HepG2 (cell line): ENCODE results near the gene TMUB1. TPM values are rescaled to one million over a fixed set of nuclear protein-coding genes. Genes with fewer than 3 reads are reported as not detected.

Source experiments
- ATAC-seq: fragments of 200-7000 bp; cut with Tn5 transposase; 3 replicates; pipeline ENCODE4 v1.9.1; 2020; ENCODE audit warnings: mild to moderate bottlenecking, moderate library complexity
- BruUV-seq: library from RNA; stranded (reverse); fragments of 400-500 nt; replicated peaks from 2 replicates; lab custom pipeline; 2021; lab: Mats Ljungman, UMichigan
- CTCF ChIA-PET: fragments of 300-600 bp; formaldehyde crosslinking; extraction: SDS; loops from one replicate; lab custom pipeline; 2021; ENCODE audit warnings: low total read pairs, inconsistent platforms, low intra/inter-chr PET ratio; lab: Yijun Ruan, JAX
- POLR2A ChIA-PET: fragments of 350-600 bp; sonication (Branson Sonifier 250); formaldehyde crosslinking; loops from one replicate; lab custom pipeline; 2020; ENCODE audit warnings: antibody characterized with exemption, inconsistent platforms; lab: Yijun Ruan, JAX
- DNase-seq: peaks from one replicate; pipeline ENCODE4 v3.0.0-alpha.2; 2015; ENCODE audit warnings: low spot score
- FAIRE-seq: peaks from 3 replicates; lab custom pipeline; 2011; peaks lifted over from hg19 to GRCh38; lab: Jason Lieb, UNC
- H2AFZ ChIP-seq: one replicate; pipeline ENCODE4 v1.6.1; 2011; ENCODE audit warnings: low read length, inconsistent platforms
- H3K27ac ChIP-seq: fragments of 300-600 bp; 3 replicates; pipeline ENCODE4 v1.8.0; 2011; ENCODE audit warnings: mixed run types, mild to moderate bottlenecking, mixed read lengths, low read length, inconsistent platforms; ENCODE audit not compliant: insufficient read depth; ENCODE audit errors: extremely low read length
- H3K27me3 ChIP-seq, 2 experiments: fragments of 200-600 bp in 1 of 2; 2 replicates in 1 of 2; 3 replicates in 1 of 2; pipeline versions ENCODE4 v1.6.0 to v1.8.0; 2011; ENCODE audit warnings: low read length in 2 of 2, mild to moderate bottlenecking in 2 of 2, moderate library complexity in 2 of 2, inconsistent platforms in 1 of 2; ENCODE audit not compliant: insufficient read depth in 2 of 2, control insufficient read depth in 1 of 2
- H3K36me3 ChIP-seq, 2 experiments: fragments of 200-600 bp in 1 of 2; replicated peaks in 1 of 2; 2 replicates in 1 of 2; 3 replicates in 1 of 2; pipeline versions ENCODE4 v1.5.1 to v1.8.0; 2011; ENCODE audit warnings: low read length in 2 of 2, inconsistent platforms in 1 of 2; ENCODE audit not compliant: insufficient read depth in 2 of 2, control insufficient read depth in 1 of 2
- H3K4me1 ChIP-seq: 2 replicates; pipeline ENCODE4 v1.5.1; 2012; ENCODE audit warnings: low read length, inconsistent platforms; ENCODE audit not compliant: insufficient read depth
- H3K4me2 ChIP-seq: 2 replicates; pipeline ENCODE4 v1.6.0; 2011; ENCODE audit warnings: low read depth, low read length, inconsistent platforms
- H3K4me3 ChIP-seq, 3 experiments: fragments of 200-600 bp in 1 of 3; sonication (generic), shearing (Covaris generic) in 1 of 3; replicated peaks in 1 of 3; 2 replicates each; pipeline ENCODE4 v1.5.1; 2011 to 2016; ENCODE audit warnings: low read length in 3 of 3, inconsistent platforms in 2 of 3, low read depth in 2 of 3, mild to moderate bottlenecking in 2 of 3, control low read depth in 1 of 3, mixed read lengths in 1 of 3; ENCODE audit not compliant: insufficient read depth in 1 of 3
- H3K79me2 ChIP-seq: one replicate; pipeline ENCODE4 v1.6.1; 2011; ENCODE audit warnings: low read length, inconsistent platforms; ENCODE audit not compliant: insufficient read depth
- H3K9ac ChIP-seq: 2 replicates; pipeline ENCODE4 v1.6.0; 2011; ENCODE audit warnings: mild to moderate bottlenecking, low read depth, low read length, inconsistent platforms; ENCODE audit not compliant: insufficient read depth
- H3K9me3 ChIP-seq: 2 replicates; pipeline ENCODE4 v1.5.1; 2012; ENCODE audit warnings: mild to moderate bottlenecking, low read length
- H4K20me1 ChIP-seq: 2 replicates; pipeline ENCODE4 v1.6.0; 2011; ENCODE audit warnings: inconsistent platforms, mild to moderate bottlenecking, low read length, moderate library complexity; ENCODE audit not compliant: insufficient read depth
- AGO2 ChIP-seq: fragments of 200-400 bp; formaldehyde crosslinking; optimal IDR thresholded peaks from 2 replicates; pipeline ENCODE3; 2017; ENCODE audit warnings: mild to moderate bottlenecking, low read depth, low read length, moderate library complexity
- AHR ChIP-seq: IDR thresholded peaks from 2 replicates; pipeline ENCODE4 v1.6.1; 2018; ENCODE audit warnings: missing genetic modification reagents, missing compliant biosample characterization
- THAP7 ChIP-seq: sonication (generic); formaldehyde crosslinking; IDR thresholded peaks from 2 replicates; pipeline ENCODE4 v1.8.1; 2023; ENCODE audit warnings: mild to moderate bottlenecking, missing genetic modification reagents
- YY1 ChIP-seq: IDR thresholded peaks from 2 replicates; pipeline ENCODE4 v1.6.1; 2011; ENCODE audit warnings: low read length, low read depth, moderate library complexity, mild to moderate bottlenecking; ENCODE audit not compliant: insufficient read depth, insufficient replicate concordance
- ZBTB21 ChIP-seq: sonication (generic); formaldehyde crosslinking; IDR thresholded peaks from 2 replicates; pipeline ENCODE4 v1.4.0; 2020; ENCODE audit warnings: missing genetic modification reagents
- WGBS: methylation state at CpG from one replicate; pipeline ENCODE4 v1.1.6; 2017; ENCODE audit warnings: low lambda C conversion rate; 5-methylcytosine and 5-hydroxymethylcytosine counted together
- in situ Hi-C: cut with HindIII; loops from 2 replicates; pipeline ENCODE4 v1.10.0; 2017; ENCODE audit warnings: low pct_unique_long_range_greater_than_20kb; ENCODE audit not compliant: extremely low pct_ligation_motif_present
- intact Hi-C: fragments of 100-400 bp; cut with micrococcal nuclease; formaldehyde crosslinking; loops from one replicate; pipeline ENCODE4 v1.10.0; 2022; ENCODE audit not compliant: unreplicated experiment
- polyA plus RNA-seq, 8 experiments: library from polyadenylated mRNA; depleted of rRNA in 3 of 8; stranded (reverse) in 7 of 8; unstranded in 1 of 8; fragments of >200 nt; fragmentation: Illumina TruSeq in 4 of 8; extraction: Trizol in 4 of 8; gene quantifications; 2 replicates each; pipeline versions ENCODE4 v1.2.1 to v1.2.3, GENCODE V29; 2011 to 2016; ENCODE audit warnings: low read depth in 4 of 8, missing spikeins in 1 of 8, mixed read lengths in 1 of 8; ENCODE audit not compliant: insufficient read depth in 1 of 8
- total RNA-seq, 5 experiments: library from RNA; depleted of rRNA; stranded (reverse); fragments of >200 nt; fragmentation: Illumina TruSeq; extraction: Trizol; gene quantifications; 2 replicates each; pipeline ENCODE4 v1.2.3, GENCODE V29; 2016; ENCODE audit warnings: low read depth in 1 of 5
- TF ChIP-seq, protein P1 (sequence below): sonication (generic); formaldehyde crosslinking; IDR thresholded peaks from 2 replicates; pipeline ENCODE4 v1.4.0; 2020; ENCODE audit warnings: low read depth, mild to moderate bottlenecking, missing genetic modification reagents

TMUB1 gene
- total and polyA plus RNA-seq, 2 of the 13 experiments (the other 11 are each of a cell fraction or from before 2014, with no cell fraction given): 44.8 to 51.6 TPM

DNA sequence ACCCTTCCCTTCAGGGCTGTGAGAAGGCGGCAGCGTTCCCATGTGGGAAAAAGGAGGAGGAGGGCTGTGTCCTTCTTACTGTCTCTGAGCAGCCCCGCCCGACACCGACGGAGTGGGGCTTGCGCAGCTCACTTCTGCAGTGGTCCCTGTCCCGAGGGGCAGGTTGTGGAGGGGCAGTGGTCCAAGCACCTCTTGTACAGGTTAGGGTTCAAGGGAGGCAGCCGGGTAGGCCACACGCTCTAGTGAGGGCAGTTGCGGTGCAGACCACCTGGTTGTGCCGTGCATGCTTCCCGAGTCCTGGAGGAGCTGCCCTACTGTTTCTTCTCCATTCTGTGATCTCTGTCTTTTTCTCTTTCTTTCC lies 35.7 kb upstream of the TMUB1 start (continued):
- TF ChIP-seq YY1: no peak
- TF ChIP-seq, all 625 proteins: peak for 0

DNA sequence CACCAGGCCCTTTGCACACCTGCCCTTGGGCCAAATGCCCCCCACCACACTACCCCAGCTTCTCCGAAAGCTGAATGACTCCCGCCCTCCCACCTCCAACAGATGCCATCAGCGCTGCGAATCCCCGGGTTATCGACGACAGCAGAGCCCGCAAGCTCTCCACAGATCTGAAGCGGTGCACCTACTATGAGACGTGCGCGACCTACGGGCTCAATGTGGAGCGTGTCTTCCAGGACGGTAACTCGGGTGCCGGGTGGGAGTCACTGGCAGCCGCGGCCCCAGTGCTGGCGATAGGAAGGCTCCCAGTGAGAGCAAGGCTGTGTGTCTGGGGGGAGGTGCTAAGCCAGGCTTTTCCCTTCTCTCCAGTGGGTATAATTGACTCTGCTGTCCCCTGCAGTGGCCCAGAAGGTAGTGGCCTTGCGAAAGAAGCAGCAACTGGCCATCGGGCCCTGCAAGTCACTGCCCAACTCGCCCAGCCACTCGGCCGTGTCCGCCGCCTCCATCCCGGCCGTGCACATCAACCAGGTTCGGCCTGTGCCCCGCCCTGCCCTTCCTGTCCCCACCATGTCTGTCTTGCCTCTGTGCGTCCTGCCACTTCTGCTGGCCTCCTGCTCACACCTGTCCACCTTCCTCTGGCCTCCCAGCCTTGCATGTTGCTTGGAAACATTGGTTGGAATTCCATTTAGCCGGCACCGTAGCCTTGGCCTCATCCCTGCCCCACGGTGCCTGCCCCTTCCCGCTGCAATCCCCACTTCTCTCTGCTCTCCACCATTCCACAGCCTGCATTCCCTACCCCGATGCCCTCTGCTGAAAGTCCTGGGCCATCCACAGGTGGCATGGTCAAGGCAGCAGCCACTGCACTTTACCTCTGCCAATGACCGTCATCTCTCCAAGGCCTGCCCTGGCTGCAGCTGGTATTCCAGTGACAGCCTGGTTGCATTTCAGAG lies 35.1 kb upstream of the TMUB1 start:
- 96% methylated on average over 23 of the region's 38 CpGs for WGBS
- peaks cover 12% of the 10 kb centered on the region; the same call in 1 of the 2 replicates for H4K20me1 ChIP-seq
- no peaks in the 10 kb centered on the region for H3K27me3 ChIP-seq
- intact Hi-C loops: no loop called here
- POLR2A ChIA-PET: no interaction called here
- TF ChIP-seq AGO2: peak; percentile 22
- no peak for TF ChIP-seq ZBTB21 (CRISPR knock-in tag)
- TF ChIP-seq AHR (CRISPR knock-in tag): no peak
- TF ChIP-seq, protein P1, sequence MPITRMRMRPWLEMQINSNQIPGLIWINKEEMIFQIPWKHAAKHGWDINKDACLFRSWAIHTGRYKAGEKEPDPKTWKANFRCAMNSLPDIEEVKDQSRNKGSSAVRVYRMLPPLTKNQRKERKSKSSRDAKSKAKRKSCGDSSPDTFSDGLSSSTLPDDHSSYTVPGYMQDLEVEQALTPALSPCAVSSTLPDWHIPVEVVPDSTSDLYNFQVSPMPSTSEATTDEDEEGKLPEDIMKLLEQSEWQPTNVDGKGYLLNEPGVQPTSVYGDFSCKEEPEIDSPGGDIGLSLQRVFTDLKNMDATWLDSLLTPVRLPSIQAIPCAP (CRISPR knock-in tag): no peak
- TF ChIP-seq THAP7 (CRISPR knock-in tag): no peak
- H2AFZ ChIP-seq: no peak overlapping the region
- ATAC-seq (no peak), DNase-seq (no peak), FAIRE-seq (no peak)
- H3K4me1 ChIP-seq: no peaks in the 10 kb centered on the region
- H3K9ac ChIP-seq: no peak overlapping the region
- no peaks in the 10 kb centered on the region for H3K9me3 ChIP-seq
- H3K27ac ChIP-seq: no peak overlapping the region
- in situ Hi-C loops: no loop called here
- no TSS peak for BruUV-seq
- H3K79me2 ChIP-seq: peaks cover 8% of the 10 kb centered on the region
- no peak overlapping the region for H3K4me3 ChIP-seq
- CTCF ChIA-PET: no interaction called here
- H3K4me2 ChIP-seq: no peak overlapping the region
- H3K36me3 ChIP-seq: peaks cover 20 to 51% of the 10 kb centered on the region in 2 experiments; a peak in 4 of 5 replicates
